HL-60/S4 treated with phorbol 12-myristate 13-acetate at 8.2 ng/mL for 4 days and 3 days (cell line): ENCODE measurements around the gene LMOD1.
"Not testable (repeated sequence)": the region's sequence is repeated elsewhere in the genome, so short reads cannot be mapped to it uniquely, and the experiment has no call there.

ENCODE experiments used
- in situ Hi-C: fragments of 300-500 bp; cut with MboI; formaldehyde crosslinking; loops from 2 replicates; pipeline ENCODE4 v1.15.0; 2022; ENCODE audit warnings: low sequenced_read_pairs

The LMOD1 gene

GRCh38 chr1:201946224-201946908 is at the start of gene LMOD1:
LMOD1 (minus strand) TSS chr1:201946548; CDS start chr1:201946340, 208 bp downstream.
- in situ Hi-C loops = no loop called here

DNA sequence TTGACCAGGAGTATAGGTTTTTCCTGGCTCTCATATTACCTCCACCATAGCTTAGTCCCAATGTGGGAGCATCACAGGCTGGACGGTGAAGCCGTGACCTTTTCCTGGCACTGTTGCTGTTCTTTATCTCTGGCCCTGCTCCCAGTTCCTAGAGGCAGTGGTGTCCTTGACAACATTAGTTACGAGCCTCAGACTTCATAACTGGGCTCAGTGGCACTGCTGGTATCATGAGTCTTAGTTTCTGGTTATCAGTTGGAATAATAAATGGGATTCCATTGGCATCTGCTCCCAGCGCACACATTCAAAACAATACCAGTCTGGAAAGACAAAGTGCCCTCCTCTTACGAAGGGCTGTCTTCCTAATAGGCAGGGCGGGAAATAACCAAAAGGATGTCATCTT is 44.1 kb upstream of the LMOD1 start:
- in situ Hi-C loops = no loop called here

DNA sequence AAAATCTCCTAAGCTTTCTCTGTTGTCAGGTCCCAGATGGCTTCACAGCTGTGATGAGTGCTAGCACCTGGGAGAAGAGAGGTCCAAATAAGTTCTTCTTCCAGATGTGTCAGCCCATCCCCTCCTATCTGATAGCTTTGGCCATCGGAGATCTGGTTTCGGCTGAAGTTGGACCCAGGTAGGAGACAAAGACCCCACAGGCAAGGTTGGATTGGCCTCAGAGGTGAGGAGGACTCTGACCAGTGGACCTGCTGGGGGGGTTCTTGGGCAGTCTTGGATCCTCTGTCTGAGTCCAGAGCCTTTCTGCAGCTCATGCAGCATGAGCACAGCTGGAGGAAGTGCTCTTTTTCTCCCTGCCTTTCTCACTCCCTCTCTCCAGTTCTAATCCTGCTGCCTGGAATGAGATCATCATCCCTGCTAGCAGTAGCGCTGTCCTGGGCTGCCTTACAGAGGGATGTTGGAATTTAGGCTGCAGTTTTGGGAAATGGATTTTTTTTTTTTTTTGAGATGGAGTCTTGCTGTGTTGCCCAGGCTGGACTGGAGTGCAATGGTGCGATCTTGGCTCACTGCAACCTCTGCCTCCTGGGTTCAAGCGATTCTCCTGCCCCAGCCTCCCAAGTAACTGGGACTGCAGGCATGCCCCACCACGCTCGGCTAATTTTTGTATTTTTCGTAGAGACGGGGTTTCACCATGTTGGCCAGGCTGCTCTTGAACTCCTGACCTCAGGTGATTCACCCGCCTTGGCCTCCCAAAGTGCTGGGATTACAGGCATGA is 43.2 kb upstream of the LMOD1 start:
- in situ Hi-C loops = no loop called here

GRCh38 chr1:201988601-201989000 is 42.3 kb upstream of the LMOD1 start:
- in situ Hi-C loops = no loop called here

GRCh38 chr1:201985355-201985754 is 39.0 kb upstream of the LMOD1 start:
- in situ Hi-C loops = no loop called here

DNA sequence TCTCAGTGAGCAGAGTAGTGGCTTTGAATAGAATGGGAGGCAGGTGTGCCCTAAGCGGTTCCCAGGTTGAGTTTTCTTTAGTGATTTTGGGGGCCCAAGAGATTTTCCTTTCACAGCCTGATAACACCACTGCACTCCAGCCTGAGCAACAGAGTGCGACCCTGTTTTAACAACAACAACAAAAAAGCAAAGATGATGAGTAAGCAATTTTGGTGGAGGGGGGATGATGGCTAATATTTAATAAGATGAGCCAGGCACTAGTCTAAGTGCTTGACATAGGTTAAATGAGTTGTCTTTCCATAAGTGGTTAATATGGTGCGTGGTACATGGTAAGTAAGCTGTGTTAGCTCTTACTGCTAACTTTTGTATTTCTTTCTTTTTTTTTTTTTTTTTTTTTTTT is 38.1 kb upstream of the LMOD1 start:
- in situ Hi-C loops = no loop called here

- in situ Hi-C loops = no loop called here
Observed at GRCh38 chr1:201983380-201983805, 37.0 kb upstream of the LMOD1 start.

- in situ Hi-C loops = no loop called here
Observed at GRCh38 chr1:201982623-201983379, 36.5 kb upstream of the LMOD1 start, which contains the start of gene RNPEP. RNPEP (plus strand) TSS chr1:201982648; CDS start chr1:201982667, 19 bp downstream.

GRCh38 chr1:201982082-201982622 is 35.8 kb upstream of the LMOD1 start:
- in situ Hi-C loops = no loop called here

DNA sequence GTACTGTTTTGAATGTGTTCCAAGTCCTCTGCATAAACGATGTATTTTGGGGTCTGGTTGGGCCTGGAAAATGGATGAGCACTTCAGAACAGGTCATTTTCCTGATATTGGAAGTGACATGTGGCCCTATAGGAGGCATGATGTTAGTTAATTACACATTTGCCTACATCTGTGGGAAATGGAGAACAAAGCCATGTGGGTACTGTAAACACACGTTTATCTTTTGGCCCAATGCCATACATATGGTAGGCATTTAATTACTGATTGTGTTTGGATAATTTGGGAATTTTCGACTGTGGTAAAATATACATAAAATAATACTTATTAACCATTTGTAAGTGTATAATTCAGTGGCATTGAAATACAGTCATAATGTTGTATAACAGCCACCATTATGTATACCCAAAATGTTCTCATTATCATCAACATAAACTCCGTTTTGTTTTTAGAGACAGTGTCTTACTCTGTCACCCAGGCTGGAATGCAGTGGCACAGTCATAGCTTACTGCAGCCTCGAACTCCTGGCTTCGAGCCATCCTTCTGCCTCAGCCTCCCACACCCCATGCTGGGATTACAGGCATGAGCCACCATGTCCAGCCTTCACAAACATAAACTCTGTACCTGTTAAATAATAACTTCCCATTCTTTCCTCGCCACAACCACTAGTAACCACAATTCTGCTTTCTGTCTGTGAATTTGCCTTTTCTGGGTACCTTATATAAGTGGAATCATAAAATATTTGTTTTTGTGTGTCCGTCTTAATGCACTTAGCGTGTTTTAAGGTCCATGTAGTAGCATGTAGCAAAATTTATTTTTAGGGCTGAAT is 24.2 kb upstream of the LMOD1 start:
- in situ Hi-C loops = loop anchor here (10.0 kb wide), 1 partner anchor 86 kb away; the partner anchor contains the start of gene SHISA4

DNA sequence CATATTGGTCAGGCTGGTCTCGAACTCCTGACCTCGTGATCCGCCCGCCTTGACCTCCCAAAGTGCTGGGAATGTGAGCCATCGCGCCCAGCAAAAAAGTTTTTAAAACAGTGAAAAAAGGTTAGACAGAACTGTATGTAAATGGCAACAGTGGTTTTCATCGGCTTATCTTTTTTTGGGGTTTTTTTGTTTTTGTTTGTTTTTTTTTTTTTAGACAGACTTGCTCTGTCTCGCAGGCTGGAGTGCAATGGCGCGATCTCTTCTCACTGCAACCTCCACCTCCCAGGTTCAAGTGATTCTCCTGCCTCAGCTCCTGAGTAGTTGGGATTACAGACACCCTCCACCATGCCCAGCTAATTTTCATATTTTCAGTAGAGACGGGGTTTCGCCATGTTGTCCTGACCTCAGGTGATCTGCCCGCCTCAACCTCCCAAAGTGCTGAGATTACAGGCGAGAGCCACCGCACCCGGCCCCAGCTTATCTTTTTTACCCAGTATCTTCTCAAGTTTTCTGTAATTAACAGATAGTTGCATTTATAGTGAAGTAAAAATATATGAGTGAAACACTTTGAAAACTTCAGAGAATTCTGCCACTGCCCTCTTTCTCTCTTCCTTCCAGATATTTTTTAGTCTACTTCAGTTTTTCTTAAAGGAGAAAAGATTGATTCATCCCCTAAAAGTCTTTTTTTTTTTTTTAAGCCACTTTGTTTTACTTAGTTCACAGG is 22.0 kb upstream of the LMOD1 start:
- in situ Hi-C loops = no loop called here

- in situ Hi-C loops = no loop called here
Observed at GRCh38 chr1:201966171-201966570, 19.8 kb upstream of the LMOD1 start.

DNA sequence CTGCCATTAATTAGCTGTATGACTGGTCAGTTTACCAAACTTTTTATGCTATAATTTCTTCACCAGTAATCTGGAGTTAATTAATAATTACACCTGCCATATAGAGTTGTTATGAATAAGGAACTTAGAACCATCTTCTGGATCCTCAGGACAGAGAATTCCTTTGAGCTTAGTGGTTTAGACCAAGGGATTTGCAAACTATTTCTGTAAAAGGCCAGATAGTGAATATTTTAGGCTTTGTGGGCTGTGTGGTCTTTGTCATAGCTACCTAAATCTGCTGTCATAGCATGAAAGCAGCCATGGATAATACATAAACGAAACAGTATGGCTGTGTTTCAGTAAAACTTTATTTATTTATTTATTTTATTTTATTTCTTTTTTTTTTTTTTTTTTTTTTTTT is 17.9 kb upstream of the LMOD1 start:
- in situ Hi-C loops = no loop called here

DNA sequence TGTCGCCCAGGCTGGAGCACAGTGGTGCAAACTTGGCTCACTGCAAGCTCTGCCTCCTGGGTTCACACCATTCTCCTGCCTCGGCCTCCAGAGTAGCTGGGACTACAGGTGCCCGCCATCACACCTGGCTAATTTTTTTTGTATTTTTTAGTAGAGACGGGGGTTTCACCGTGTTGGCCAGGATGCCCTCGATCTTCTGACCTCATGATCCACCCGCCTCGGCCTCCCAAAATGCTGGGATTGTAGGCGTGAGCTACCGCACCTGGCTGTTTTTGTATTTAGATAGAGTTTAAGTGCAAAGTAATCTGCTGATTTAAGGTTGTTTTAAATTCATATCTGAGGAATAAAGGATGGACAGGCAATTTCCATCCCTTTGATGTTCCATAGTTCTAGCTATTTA is 16.0 kb upstream of the LMOD1 start:
- in situ Hi-C loops = not testable (repeated sequence)

DNA sequence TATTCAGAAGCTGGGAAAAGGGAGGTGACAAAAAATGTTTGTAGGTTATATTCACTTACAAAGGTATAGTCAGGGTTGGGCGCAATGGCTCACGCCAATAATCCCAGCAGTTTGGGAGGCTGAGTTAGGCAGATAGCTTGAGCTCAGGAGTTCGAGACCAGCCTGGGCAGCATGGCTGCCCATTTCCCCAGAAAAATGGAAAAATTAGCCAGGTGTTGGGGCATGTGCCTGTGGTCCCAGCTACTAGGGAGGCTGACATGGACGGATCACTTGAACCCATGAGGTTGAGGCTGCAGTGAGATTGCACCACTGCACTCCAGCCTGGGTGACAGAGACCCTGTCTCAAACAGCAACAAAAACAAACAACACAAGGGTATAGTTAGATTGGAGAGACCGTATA is 12.0 kb upstream of the LMOD1 start:
- in situ Hi-C loops = no loop called here

DNA sequence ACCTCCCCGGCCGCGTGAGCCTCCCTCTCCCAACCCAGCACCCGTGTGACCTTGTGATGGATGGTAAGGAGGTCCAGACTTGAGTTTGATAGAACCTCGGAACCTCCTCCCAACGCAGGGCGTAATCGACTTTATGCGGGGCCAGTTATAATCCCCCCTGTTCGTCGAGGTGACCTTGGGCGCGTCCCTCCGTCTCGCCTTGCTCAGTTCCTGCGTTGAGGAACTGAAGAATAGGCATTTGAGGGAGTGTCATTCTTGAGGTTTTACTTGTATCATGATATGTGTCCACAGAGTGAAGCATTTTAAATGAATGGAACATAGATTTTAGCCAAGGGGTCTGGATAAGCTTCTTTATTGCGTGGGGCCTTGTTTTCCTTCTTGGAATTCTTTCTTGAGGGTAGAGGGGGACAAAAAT is 9.4 kb upstream of the LMOD1 start:
- in situ Hi-C loops = no loop called here

- in situ Hi-C loops = no loop called here
Observed at GRCh38 chr1:201955009-201955728, 8.8 kb upstream of the LMOD1 start, which contains the start of gene TIMM17A. TIMM17A (plus strand) TSS chr1:201955503; CDS start chr1:201955527, 24 bp downstream.

- in situ Hi-C loops = no loop called here
Observed at GRCh38 chr1:201954263-201955008, 8.1 kb upstream of the LMOD1 start.
